Psoas muscle (tissue), 8 donors: ENCODE measurements around the gene RAI1. TPM values are rescaled to one million over a fixed set of nuclear protein-coding genes. Genes with fewer than 3 reads are reported as not detected.

Experiments used
- ATAC-seq, 4 donors: fragments of 200-7000 bp; cut with Tn5 transposase; one replicate each; pipeline ENCODE4 v1.9.1; 2020; ENCODE audit warnings: moderate library complexity in 3 of 4, mild to moderate bottlenecking in 2 of 4
- DNase-seq, 2 donors: peaks; one replicate each; pipeline ENCODE4 v3.0.0-alpha.2; 2020
- H3K27ac ChIP-seq: fragments of 200-600 bp; one replicate; pipeline ENCODE4 v1.8.0; 2022
- H3K27me3 ChIP-seq, 3 donors: fragments of 200-600 bp in 1 of 3; one replicate each; pipeline versions ENCODE4 v1.6.1 to v1.8.0; 2013 to 2022; ENCODE audit warnings: low read length in 2 of 3, mild to moderate bottlenecking in 2 of 3, moderate library complexity in 1 of 3; ENCODE audit not compliant: insufficient read depth in 3 of 3
- H3K36me3 ChIP-seq, 2 donors: fragments of 200-600 bp in 1 of 2; one replicate each; pipeline versions ENCODE4 v1.6.1 to v1.8.0; 2013 to 2022; ENCODE audit warnings: low read depth in 1 of 2, mild to moderate bottlenecking in 1 of 2, moderate library complexity in 1 of 2; ENCODE audit not compliant: insufficient read depth in 1 of 2
- H3K4me1 ChIP-seq: fragments of 200-600 bp; one replicate; pipeline ENCODE4 v1.8.0; 2022
- H3K4me3 ChIP-seq: fragments of 200-600 bp; one replicate; pipeline ENCODE4 v1.8.0; 2022; ENCODE audit warnings: mild to moderate bottlenecking
- H3K9me3 ChIP-seq: fragments of 200-600 bp; one replicate; pipeline ENCODE4 v1.8.0; 2022
- WGBS, 3 donors: extraction: QIAGEN DNeasy Blood & Tissue Kit; methylation state at CpG; one replicate each; pipeline versions ENCODE4 v1.1.6 to v1.1.7; 2013; 5-methylcytosine and 5-hydroxymethylcytosine counted together
- intact Hi-C, 2 donors: fragments of 100-400 bp; cut with DNase I; formaldehyde crosslinking; loops; one replicate each; pipeline versions ENCODE4 v1.11.0 to v1.14.2; 2022
- polyA plus RNA-seq, 3 donors: library from polyadenylated mRNA; stranded (reverse); fragments of 200-250 nt; gene quantifications; one replicate each; pipeline ENCODE4 v1.2.3, GENCODE V29; 2013
- total RNA-seq, 4 donors: library from RNA; stranded (reverse); fragmentation: NEBNext Ultra II Directional in 2 of 4; extraction: Animal tissue kit (Norgen Biotek cat#: 25700) in 2 of 4; gene quantifications; one replicate each; pipeline versions ENCODE4 v1.2.1 to v1.2.4, GENCODE V29; 2021 to 2023
- TF ChIP-seq, protein P1 (sequence below): fragments of 200-600 bp; IDR thresholded peaks from one replicate; pipeline ENCODE4 v1.8.0; 2022; ENCODE audit warnings: antibody characterized with exemption
- donor health status: healthy with polysubstance abuse.
- donor health status: DM: no; HTN: no; CAD: no; lungs with moderate emphysema.
- donor health status: Bipolar disorder and iron deficiency.
- donor health status: healthy.
- donor health status: DM: yes; HTN: yes; CAD: no.
- donor health status: DM: no; HTN: no; CAD: no.
- donor health status: DM: no; HTN: no; CAD: no.
- donor health status: DM: yes; HTN: yes; CAD: no.

RAI1 gene
- total and polyA plus RNA-seq, 7 donors: 4.0 to 9.0 (median 7.1) TPM

DNA sequence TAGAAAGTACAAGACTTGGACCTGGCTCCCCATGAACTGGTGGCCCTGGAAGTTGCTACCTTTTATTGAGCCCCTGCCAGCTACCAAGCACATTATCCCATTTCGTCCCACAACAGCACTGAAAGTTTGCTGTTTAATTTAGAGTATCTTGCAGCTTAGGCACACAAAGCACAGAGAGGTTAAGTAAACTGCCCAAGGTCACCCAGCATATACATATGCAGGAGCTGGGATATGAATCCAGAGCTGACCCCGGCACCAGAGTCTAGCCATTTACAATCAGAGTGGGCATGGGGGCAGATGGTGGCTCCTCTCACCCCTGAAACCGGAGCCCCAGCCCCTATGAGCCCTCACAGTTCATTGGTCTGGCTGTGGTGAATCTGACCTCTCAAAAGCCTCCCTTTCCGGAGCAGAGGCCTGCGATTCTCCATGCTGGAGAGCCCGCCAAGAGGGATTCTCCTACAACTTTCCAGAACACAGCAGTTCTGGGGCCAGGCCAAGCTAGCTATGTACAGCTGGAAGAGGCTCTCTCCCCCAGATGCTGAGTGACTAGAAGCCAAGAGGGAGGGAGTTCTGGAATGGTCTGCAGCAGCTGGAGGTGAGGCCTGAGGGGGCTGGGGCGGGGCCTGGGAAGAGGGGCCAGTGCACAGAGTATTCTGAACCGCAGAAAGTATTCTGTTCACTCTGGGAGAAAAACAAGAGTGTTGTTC is 97.2 kb downstream of the RAI1 start:
- ATAC-seq (no peak), DNase-seq (peak; percentile 51 to 74)
- H3K9me3 ChIP-seq: no peaks in the 10 kb centered on the region
- no peaks in the 10 kb centered on the region for H3K36me3 ChIP-seq
- H3K4me3 ChIP-seq: no peak overlapping the region
- peak overlapping the region; percentile 65 for H3K27ac ChIP-seq
- TF ChIP-seq, protein P1, sequence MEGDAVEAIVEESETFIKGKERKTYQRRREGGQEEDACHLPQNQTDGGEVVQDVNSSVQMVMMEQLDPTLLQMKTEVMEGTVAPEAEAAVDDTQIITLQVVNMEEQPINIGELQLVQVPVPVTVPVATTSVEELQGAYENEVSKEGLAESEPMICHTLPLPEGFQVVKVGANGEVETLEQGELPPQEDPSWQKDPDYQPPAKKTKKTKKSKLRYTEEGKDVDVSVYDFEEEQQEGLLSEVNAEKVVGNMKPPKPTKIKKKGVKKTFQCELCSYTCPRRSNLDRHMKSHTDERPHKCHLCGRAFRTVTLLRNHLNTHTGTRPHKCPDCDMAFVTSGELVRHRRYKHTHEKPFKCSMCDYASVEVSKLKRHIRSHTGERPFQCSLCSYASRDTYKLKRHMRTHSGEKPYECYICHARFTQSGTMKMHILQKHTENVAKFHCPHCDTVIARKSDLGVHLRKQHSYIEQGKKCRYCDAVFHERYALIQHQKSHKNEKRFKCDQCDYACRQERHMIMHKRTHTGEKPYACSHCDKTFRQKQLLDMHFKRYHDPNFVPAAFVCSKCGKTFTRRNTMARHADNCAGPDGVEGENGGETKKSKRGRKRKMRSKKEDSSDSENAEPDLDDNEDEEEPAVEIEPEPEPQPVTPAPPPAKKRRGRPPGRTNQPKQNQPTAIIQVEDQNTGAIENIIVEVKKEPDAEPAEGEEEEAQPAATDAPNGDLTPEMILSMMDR: no peak
- WGBS, 3 donors: 56 to 61% (median 60%) methylated on average over 8 of the region's 8 CpGs
- H3K27me3 ChIP-seq: no peaks in the 10 kb centered on the region
- peaks cover 25% of the 10 kb centered on the region for H3K4me1 ChIP-seq
- intact Hi-C loops: loop anchor here in 1 of 2 donors (10.0 kb wide), 1 partner anchor 94 kb away; the partner anchor contains the start of gene RAI1

DNA sequence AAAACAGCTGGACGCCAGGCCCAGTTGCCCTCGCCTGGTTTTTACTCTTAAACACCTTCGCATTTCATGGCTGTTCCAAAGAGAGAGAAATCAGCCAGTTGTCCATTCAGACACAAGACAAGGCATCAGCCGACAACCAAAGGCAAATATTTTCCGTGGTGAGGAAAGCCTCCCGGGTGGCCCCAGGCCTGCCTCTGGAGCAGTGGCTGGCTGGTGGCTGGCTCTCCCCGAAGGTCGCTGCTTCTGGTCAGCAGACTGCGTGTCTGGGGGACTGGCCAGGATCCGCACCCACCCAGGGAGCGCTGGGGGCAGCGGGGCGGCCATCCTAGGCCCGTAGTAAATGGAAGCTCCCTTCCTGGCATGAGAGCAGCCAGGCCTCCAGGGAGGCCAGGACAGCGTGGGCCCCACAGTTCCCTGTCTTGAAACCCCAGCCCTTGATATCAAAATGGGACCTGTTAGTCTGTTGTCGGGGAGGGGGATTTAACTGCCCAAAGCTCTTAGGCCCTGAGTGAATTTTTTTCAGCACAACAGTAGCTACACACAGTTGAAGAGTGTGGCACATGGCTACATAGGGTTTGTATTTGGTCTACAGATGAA is 97.9 kb downstream of the RAI1 start:
- H3K4me1 ChIP-seq: peaks cover 25% of the 10 kb centered on the region
- peak; percentile 20 to 65 for DNase-seq
- no peak for ATAC-seq

DNA sequence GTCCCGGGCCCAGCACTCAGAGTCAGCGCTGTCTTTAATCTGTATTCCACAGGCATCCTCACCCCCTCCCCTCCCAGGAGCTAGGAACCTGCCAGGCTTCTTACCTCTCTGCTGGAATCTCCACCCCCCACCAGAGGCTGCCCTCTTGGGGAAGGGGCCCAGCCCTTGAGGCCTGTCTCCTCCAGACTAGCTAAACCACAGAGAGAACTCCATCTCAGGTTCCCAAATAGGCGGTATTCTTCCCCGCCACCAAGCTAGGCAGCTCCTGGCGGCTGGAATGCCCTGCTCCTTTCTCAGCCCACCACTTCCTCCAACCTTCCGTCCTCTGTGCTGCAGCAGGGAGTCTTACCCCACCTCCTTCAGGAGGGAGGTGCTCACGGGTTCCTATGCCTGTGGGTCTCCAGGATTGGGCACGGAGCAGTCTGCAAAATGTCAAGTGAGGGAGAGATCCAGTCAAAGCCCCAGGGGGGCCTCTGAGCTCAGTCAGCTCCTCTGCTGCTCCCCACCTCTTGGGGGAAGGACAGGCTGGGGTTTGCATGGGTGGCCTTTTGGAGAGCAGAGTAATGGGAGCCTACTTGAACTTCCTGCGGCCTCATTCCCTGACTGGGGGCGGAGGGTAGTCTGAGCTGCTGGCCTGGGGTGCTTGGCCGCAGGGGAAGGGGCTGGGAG is 99.8 kb downstream of the RAI1 start:
- no peaks in the 10 kb centered on the region for H3K27me3 ChIP-seq
- DNase-seq (peak; percentile 11 to 38), ATAC-seq (no peak)
- peak overlapping the region; percentile 72 for H3K4me3 ChIP-seq
- peaks cover 36% of the 10 kb centered on the region for H3K4me1 ChIP-seq
- WGBS, 3 donors: 55 to 78% (median 62%) methylated on average over 11 of the region's 11 CpGs
- H3K9me3 ChIP-seq: no peaks in the 10 kb centered on the region
- TF ChIP-seq, protein P1: no peak
- H3K36me3 ChIP-seq: no peaks in the 10 kb centered on the region
- H3K27ac ChIP-seq: peak overlapping the region; percentile 88
- intact Hi-C loops: no loop called here

More for the DNA sequence above, 97.9 kb downstream of the RAI1 start:
- Histone ChIP-seq H3K9me3 (no peaks in the 10 kb centered on the region), H3K27ac (peak overlapping the region; percentile 65), H3K4me3 (no peak overlapping the region), H3K27me3 (no peaks in the 10 kb centered on the region), H3K36me3 (no peaks in the 10 kb centered on the region)
- 42 to 50% (median 48%) methylated on average over 16 of the region's 16 CpGs for WGBS, 3 donors
- intact Hi-C loops: loop anchor here in 1 of 2 donors (10.0 kb wide), 1 partner anchor 94 kb away; the partner anchor contains the start of gene RAI1
- TF ChIP-seq, protein P1: no peak

DNA sequence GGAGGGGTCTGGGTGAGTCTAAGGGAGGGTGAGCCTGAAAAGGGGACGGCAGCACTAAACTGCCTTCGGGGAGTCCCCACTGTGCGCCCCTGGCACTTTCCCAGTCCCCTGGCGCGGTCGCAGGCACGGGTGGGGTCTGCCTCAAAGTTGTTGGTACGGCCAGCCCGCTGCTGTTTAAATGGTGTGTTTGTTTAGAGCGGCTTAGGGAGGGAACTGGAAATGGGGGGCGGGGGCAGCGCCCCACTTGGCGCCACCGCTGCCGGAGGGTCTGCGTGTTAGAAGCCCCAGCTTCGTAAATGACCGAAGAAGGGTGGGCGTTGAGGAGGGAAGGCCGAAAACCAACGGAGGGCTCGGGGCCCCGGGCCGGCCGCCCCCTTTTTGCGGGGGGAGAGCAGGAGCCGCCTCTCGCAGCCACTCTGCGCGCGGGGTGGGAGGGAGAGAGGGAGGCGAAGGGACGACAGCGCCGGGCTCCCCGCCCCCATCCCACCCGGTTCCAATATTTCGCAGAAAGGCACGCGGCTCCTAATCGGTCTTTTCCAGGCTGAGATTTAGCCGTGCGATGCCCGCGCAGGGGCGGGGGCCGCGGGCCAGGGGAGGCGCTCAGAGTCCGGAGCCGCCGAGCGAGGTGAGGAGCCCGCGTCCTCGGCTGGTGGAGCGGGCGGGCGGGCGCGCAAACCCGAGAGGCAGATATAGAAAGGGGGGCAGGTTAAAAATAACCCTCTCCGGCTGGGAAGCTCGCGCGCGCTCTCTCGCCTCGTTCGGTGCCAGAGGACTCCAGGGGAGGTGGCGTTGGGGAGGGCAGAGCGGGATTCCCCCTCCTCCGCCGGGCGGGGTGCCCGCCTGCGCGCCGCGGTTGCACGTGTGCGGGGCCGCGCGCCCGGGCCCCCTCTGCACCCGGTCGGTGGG is 100.6 kb downstream of the RAI1 start:
- Histone ChIP-seq H3K4me3 (peak overlapping the region; percentile 72), H3K9me3 (no peaks in the 10 kb centered on the region), H3K4me1 (peaks cover 36% of the 10 kb centered on the region), H3K36me3 (no peaks in the 10 kb centered on the region), H3K27ac (peak overlapping the region; percentile 88), H3K27me3 (no peaks in the 10 kb centered on the region)
- ATAC-seq: peak; percentile 76 to 80 (median 78)
- WGBS, 3 donors: 7 to 16% (median 7%) methylated on average over 54 to 88 of the region's 88 CpGs
- intact Hi-C loops: loop anchor here in 1 of 2 donors (2.0 kb wide), 1 partner anchor 87 kb away; no protein-coding TSS in a partner anchor
- TF ChIP-seq, protein P1: no peak
- DNase-seq: peak; percentile 82 to 92
